NCI-H1694 treated with DMSO at 0.1 percent for 48 hours (cell line): ENCODE results near the gene RNASE4.
"Not testable (repeated sequence)": the region's sequence is repeated elsewhere in the genome, so short reads cannot be mapped to it uniquely, and the experiment has no call there.

Experiments used
- DNase-seq: peaks from one replicate; lab custom pipeline; 2025; lab: John Stamatoyannopoulos, UW

The RNASE4 gene

DNA sequence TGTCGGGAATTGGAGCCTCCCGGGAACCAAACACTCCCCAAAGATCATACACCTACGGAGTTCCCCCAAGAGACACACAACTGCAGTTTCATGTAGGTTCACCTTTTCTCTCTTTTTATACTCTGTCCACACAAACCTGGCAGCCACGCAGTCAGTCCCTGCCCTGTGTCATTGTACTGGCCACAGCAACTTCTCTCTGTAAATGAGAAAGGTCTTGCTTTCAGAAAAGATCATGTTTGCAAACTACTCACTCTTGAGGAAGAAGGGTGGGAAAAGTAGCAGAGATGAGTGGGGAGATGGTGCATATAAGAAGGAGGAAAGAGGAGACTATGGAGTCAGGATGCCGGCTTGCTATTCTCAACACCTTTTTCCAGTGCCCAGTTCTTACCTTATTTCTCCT lies 14.6 kb downstream of the RNASE4 start:
- DNase-seq = no peak

GRCh38 chr14:20699931-20700330 lies 15.6 kb downstream of the RNASE4 start:
- DNase-seq = no peak

DNA sequence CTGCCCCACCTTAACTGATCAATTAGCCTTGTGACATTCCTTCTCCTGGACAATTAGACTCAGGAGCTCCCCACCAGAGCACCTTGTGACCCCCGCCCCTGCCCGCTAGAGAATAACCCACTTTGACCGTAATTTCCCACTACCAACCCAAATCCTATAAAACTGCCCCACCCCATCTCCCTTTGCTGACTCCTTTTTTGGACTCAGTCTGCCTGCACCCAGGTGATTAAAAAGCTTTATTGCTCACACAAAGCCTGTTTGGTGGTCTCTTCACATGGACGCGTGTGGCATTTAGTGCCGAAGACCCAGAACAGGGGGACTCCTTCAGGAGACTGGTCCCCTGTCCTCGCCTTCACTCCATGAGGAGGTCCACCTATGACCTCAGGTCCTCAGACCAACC lies 16.6 kb downstream of the RNASE4 start:
- not testable (repeated sequence) for DNase-seq

DNA sequence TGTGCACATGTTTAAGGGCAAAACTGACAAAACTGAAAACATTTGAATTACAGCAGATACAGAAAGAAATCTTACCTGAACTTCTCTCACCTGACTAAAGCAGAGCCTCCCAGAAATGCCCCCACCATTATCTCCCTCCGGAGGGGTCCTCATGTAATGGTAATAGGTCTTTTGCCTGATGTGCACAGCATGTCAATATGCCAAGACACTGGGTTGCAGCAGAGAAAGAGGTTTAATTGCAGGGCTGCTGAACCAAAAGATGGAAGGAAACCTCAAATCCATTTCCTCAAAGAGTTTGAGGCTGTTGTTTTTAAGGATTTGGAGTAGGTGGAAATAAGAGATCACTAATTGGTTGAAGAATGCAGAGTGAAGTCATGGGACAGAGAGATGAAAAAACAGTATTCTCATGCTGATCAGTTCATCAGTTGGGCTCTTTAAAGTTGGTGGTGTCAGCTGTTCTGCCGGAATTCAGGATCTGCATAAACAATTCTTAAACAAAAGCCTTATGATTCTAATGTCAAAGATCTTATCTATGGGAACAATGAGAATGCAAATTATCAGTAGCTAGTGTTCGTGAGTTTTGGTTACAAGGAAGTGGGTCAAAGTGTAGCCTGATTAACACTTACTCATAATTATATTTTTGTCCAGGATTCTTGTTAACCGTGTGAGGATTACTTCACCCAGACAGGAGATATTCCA lies 22.4 kb downstream of the RNASE4 start:
- no peak for DNase-seq

DNA sequence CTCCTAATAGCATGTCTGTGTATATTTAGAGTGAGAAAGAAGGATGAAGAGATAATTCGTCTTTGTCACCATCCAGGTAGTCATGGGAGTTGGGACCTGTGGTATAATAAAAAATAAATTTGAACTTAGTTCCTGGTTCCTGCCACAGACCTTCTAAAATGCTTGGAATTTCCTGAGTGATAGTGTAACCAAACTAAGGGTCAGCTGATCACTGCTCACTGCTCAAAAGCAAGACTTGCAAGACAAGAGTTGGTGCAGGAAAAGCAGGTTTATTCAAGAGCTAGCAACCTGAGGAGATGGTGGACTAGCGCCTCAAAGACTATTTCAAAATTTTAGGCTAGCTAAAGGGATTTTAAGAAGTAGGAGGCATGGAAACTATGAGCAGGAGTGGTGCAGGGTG lies 23.3 kb downstream of the RNASE4 start:
- DNase-seq = no peak

DNA sequence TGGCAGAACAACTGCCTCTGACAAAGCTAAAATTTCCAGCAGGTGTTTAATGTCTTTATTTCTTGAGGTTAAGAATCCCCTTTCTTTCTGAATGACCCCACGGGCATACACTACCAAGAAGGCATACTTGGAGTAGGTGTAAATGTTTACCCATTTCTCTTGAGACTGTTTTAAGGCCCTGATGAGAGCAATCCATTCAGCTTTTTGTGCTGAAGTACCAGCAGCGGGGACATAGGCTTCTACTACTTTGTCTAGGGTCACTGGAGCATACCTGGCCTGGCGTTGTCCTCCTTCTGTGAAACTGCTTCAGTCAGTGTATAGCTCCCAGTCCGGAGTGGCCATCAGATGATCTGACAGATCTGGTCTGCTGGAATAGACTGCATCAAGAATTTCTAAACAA lies 26.9 kb downstream of the RNASE4 start:
- DNase-seq = no peak

DNA sequence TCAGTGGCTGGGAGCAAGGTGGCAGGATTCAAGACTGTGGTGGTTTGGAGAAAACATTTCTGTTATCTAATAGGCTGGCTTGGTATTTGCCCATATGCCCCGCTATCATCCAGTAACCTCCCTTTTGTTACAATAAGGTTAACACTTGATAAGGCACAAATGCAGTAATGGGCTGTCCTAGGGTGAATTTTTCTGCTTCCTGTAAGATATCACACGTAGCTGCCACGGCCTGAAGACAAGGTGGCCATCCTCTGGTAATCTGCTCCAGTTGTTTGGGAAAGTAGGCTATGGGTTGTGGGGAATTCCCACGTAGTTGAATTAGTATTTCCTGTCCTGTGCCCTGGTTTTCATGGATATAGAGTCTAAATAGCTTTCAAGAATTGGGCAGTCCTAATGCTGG lies 27.3 kb downstream of the RNASE4 start:
- DNase-seq = no peak

GRCh38 chr14:20712904-20713303 lies 28.5 kb downstream of the RNASE4 start:
- DNase-seq = no peak

- DNase-seq = no peak
These were observed 30.4 kb downstream of the RNASE4 start for GRCh38 chr14:20714593-20715250.

GRCh38 chr14:20719777-20720176 lies 35.4 kb downstream of the RNASE4 start:
- no peak for DNase-seq

GRCh38 chr14:20720741-20721140 lies 36.4 kb downstream of the RNASE4 start:
- DNase-seq = no peak

DNA sequence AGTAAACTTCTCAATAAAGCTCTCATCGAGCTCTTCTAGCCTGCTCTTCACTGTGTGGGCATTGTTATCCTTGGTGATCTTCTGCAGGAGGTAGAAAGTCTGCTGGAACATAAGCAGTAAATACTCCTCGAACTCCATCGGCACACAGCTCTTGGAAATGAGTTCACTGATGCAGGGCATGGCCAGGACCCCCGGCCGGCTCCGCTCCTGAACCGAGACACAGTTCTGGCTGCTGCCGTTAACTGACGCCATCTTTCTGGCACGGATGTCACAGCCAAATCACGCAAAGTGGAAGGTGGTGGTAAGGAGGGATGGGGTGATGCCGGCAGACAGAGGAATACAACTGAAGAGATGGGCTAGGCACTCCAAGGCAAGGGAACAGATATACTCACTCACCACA lies 37.7 kb downstream of the RNASE4 start:
- no peak for DNase-seq

- no peak for DNase-seq
These were observed 39.1 kb downstream of the RNASE4 start for GRCh38 chr14:20723488-20723887.

- not testable (repeated sequence) for DNase-seq
These were observed 41.8 kb downstream of the RNASE4 start for GRCh38 chr14:20726121-20726520.

- DNase-seq = no peak
These were observed 42.2 kb downstream of the RNASE4 start for GRCh38 chr14:20726531-20726930.

GRCh38 chr14:20730891-20731290 lies 46.5 kb downstream of the RNASE4 start:
- no peak for DNase-seq

DNA sequence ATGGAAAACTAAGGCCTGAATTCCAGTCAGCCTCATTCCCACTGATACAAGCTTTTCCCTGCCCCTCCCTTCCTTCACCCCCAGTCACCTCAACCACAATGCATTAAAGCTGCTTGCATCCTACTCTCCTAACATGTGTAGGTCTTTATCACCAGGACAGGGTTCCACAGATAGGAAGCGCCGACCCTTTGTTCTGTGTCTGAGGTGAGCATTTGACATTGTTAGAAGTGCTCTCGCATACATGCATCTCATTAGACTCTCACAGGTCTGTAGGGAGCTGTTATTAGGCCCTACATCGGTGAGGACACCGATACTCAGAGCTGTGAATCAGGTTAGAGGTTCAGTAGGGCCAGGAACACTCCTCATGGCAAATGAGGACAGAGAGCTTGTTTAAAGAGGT lies 48.1 kb downstream of the RNASE4 start:
- no peak for DNase-seq

DNA sequence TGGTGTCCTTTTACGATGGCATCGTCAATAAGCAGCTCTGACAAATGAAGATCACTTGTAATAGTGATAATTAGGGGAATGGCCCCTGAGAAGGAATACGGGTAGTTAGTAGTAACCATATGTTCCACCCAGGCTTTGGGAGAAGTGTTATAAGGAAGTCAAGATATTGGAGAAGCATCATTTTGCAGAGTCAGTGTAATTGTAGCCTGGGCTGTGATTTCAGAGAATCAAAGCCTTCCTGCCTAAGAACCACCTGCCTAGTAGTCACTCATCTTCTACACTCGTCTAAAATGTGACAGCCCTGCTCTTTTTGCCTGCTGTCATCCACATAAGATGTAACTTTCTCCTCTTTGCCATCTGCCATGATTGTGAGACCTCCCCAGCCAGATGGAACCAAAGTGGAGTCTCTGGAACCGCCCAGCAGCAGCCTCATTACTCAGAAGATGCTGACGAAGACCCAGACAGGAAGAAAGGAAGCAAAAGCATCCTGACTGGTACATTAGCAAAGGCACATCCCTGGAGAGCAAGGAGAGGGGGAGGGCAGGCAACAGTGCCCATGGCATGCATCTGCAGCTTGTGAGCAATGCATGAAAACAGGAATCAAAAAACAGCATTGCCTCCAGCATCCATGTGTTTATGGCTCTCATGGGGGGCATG lies 48.7 kb downstream of the RNASE4 start:
- no peak for DNase-seq

DNA sequence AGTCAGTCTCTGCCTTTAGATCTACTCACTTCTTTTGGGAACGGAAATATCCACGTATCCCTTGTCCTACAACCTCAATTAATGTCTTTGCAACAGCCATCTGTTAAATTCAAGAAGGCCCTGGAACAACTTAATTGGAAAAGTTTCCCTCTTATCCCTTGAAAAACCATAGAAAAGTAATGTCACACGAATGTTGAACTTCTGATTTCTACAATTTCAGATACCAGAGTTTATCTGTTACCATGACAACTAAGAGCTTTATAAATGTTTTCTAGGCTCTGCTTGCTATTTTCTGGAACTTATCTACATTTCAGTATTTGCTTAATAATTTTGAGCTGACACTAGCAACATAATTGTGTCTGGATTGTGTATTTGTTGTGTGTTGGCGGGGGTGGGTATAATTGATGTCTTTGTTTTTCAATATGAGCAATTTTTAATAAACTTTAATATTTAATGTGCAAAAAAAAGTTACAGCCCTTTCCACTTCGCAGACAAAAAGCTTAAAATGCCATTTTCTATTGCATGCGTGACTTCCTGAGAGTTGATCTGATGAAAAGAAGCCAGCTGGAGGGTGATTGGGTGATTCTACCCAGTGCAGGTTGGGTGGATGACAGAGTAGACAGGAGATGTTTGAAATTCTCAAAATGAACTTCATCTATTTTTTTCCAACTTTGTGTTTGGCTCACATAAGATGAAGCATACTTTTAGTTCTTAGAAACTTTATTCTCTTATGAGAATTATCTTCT lies 49.5 kb downstream of the RNASE4 start:
- DNase-seq = no peak

DNA sequence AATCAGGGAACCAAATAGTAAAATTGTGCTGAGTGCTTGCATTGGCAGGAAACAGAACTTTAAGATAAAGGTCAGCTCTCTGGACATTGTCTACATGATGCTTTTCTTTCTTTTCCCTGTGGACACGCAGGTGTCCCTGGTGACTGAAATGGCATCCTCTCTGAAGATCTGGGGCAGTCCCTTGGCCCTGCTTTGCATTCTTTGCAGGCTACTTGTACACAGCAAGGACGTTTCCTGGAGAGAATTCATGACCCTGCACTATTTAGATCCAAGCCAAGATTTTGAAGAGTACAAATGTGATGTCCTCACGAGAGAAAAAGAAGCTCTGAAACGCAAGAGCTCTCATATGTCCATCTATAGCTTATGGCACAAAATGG lies 50.1 kb downstream of the RNASE4 start:
- no peak for DNase-seq

DNA sequence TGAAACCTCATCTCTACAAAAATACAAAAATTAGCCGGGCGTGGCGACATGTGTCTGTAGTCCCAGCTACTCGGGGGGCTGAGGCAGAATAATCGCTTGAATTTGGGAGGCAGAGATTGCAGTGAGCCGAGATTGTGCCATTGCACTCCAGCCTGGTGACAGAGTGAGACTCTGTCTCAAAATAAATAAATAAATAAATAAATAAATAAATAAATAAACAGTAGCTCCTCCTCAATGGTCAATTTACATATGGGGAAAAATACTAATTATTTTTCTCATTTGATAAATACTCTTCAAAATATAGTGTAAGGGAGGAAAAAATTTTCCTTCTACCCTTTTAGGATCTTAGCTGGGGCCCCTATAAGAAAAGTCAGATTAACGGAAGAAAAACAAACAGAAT lies 53.9 kb downstream of the RNASE4 start:
- not testable (repeated sequence) for DNase-seq

DNA sequence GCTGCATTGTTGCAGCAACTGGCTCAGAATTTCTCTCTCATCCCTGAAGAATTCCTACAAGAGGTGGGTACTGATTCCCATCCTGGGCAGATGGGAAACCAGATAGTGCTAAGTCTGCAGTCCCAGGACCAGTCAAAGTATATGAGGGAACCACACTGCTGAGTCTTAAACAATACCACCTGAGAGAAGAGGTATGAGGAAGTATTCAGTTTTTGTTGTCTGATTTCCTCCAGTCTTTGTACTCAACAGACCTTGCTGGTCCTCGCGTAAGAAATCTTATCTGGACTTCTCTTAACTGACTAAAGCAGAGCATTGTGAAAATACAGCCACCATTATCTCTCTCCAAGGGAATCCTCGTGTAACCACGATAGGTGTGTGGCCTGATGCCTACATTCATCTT lies 57.8 kb downstream of the RNASE4 start:
- no peak for DNase-seq

DNA sequence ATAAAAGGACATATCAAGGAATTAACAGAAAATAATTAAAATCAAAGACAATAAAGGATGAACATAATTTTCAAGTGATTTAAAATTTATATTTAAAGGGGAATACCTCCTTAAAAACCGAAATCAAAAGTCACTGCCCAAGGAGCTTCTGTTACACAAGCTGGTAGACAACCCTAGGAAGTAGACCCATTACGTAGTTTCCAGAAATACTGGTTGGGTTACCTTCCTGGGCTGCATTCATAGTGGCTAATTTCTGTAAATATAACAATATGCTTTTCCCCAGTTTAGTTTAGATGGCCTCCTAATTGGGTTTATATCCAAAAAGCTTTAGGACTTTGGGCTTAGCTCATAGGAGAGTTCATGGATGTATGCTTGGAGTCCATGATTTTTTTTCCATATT lies 59.2 kb downstream of the RNASE4 start:
- DNase-seq = no peak
